Type B pancreatic cell (in vitro differentiated cells): ENCODE measurements around the gene SNX5. TPM values are rescaled to one million over a fixed set of nuclear protein-coding genes. Genes with fewer than 3 reads are reported as not detected.

Experiments used
- DNase-seq: peaks from one replicate; pipeline ENCODE4 v3.0.0; 2021; ENCODE audit warnings: mixed read lengths; ENCODE audit not compliant: unreplicated experiment; ENCODE audit errors: extremely low spot score
- H3K27ac Mint-ChIP-seq: 2 replicates; pipeline ENCODE4 v1.8.0; 2021; ENCODE audit warnings: mild to moderate bottlenecking, mixed read lengths
- H3K27me3 Mint-ChIP-seq: 2 replicates; pipeline ENCODE4 v1.8.0; 2021; ENCODE audit warnings: mixed read lengths
- H3K36me3 Mint-ChIP-seq: 2 replicates; pipeline ENCODE4 v1.8.0; 2021; ENCODE audit warnings: mixed read lengths
- H3K4me1 Mint-ChIP-seq: one replicate; pipeline ENCODE4 v1.8.0; 2021; ENCODE audit warnings: mixed read lengths; ENCODE audit not compliant: unreplicated experiment
- H3K4me3 Mint-ChIP-seq: 2 replicates; pipeline ENCODE4 v1.8.0; 2021; ENCODE audit warnings: mild to moderate bottlenecking, mixed read lengths
- H3K9me3 Mint-ChIP-seq: 2 replicates; pipeline ENCODE4 v1.8.0; 2021; ENCODE audit warnings: mixed read lengths
- CTCF ChIP-seq: fragments of 200-600 bp; sonication (generic); conservative IDR thresholded peaks from 2 replicates; pipeline ENCODE4 v1.5.0; 2021; ENCODE audit warnings: antibody characterized with exemption, mild to moderate bottlenecking
- total RNA-seq: library from RNA; stranded (reverse); gene quantifications from 2 replicates; pipeline ENCODE4 v1.2.1, GENCODE V29; 2021; ENCODE audit warnings: low replicate concordance

Gene SNX5
- total RNA-seq, 1 donor from 2014 or later: 115 TPM

- H3K27me3 Mint-ChIP-seq: no peaks in the 10 kb centered on the region
- no peaks in the 10 kb centered on the region for H3K9me3 Mint-ChIP-seq
- DNase-seq: no peak
- peaks cover 8% of the 10 kb centered on the region for H3K4me1 Mint-ChIP-seq
- no peaks in the 10 kb centered on the region for H3K36me3 Mint-ChIP-seq
- no peak overlapping the region for H3K27ac Mint-ChIP-seq
- TF ChIP-seq CTCF: no peak
- no peak overlapping the region for H3K4me3 Mint-ChIP-seq
Observed at GRCh38 chr20:17999566-17999965, 31.0 kb upstream of the SNX5 start.

DNA sequence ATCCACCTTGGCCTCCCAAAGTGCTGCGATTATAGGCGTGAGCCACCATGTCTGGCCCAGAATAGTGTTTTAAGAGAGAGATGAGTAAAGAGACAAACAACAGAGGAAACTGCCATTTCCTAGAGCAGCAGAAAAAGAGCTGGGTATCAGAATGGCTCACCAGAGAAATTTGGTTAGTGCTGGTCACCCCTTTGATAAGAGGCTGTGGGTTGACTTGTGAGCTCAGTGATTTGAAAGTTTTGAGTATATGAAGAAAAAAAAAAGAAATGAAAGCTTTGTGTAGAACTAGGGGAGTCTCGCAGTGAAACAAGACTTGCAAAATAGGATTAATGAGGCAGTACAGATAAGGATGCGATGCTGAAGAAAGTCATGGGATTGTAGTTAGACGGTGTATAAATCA is 29.9 kb upstream of the SNX5 start:
- Mint-ChIP-seq H3K27ac (no peak overlapping the region), H3K9me3 (no peaks in the 10 kb centered on the region), H3K4me3 (no peak overlapping the region), H3K36me3 (no peaks in the 10 kb centered on the region), H3K4me1 (peaks cover 8% of the 10 kb centered on the region), H3K27me3 (no peaks in the 10 kb centered on the region)
- no peak for DNase-seq
- no peak for TF ChIP-seq CTCF

GRCh38 chr20:17995967-17996819 is 27.6 kb upstream of the SNX5 start:
- TF ChIP-seq CTCF: peak; percentile 89
- H3K9me3 Mint-ChIP-seq: no peaks in the 10 kb centered on the region
- no peak overlapping the region for H3K4me3 Mint-ChIP-seq
- H3K27ac Mint-ChIP-seq: no peak overlapping the region
- H3K27me3 Mint-ChIP-seq: no peaks in the 10 kb centered on the region
- DNase-seq: no peak
- peaks cover 8% of the 10 kb centered on the region for H3K4me1 Mint-ChIP-seq
- H3K36me3 Mint-ChIP-seq: no peaks in the 10 kb centered on the region

GRCh38 chr20:17993546-17993945 is 25.0 kb upstream of the SNX5 start:
- H3K27me3 Mint-ChIP-seq: no peaks in the 10 kb centered on the region
- peaks cover 8% of the 10 kb centered on the region for H3K4me1 Mint-ChIP-seq
- DNase-seq: no peak
- peaks cover 3% of the 10 kb centered on the region for H3K36me3 Mint-ChIP-seq
- no peaks in the 10 kb centered on the region for H3K9me3 Mint-ChIP-seq
- no peak for TF ChIP-seq CTCF
- no peak overlapping the region for H3K27ac Mint-ChIP-seq
- no peak overlapping the region for H3K4me3 Mint-ChIP-seq

DNA sequence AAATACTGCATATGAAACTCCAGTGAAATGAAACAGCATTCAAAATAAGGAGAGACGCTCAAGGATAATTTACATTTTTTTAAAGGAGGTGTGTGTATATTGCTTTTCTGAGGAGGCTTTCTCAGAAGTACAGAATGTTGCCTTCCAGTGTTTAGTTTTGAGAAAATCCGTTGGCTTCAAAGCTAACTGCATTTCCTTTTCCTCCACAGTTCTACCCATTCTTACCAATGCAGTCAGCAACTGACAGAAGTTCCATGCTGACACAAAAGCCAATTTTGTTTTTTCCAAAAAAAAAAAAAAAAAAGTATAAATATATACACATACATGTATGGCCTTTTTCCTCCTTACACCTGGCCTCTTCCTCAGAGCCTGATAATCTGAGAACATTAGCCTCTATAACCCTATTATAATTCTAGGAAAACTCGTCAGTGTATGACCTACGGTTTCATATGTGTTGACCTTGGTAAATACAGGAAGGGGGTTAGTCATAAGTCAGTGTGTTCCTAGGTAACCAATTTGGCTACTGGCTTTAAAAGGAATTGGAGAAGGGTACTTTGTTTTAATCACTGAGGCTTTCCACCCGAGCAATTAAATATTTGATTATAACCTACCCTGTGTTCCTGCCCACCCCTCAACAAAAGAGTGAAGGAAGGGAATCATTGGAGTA is 24.4 kb upstream of the SNX5 start:
- H3K27ac Mint-ChIP-seq: no peak overlapping the region
- H3K4me1 Mint-ChIP-seq: peaks cover 8% of the 10 kb centered on the region
- peaks cover 3% of the 10 kb centered on the region for H3K36me3 Mint-ChIP-seq
- no peak overlapping the region for H3K4me3 Mint-ChIP-seq
- no peaks in the 10 kb centered on the region for H3K27me3 Mint-ChIP-seq
- TF ChIP-seq CTCF: no peak
- no peak for DNase-seq
- no peaks in the 10 kb centered on the region for H3K9me3 Mint-ChIP-seq
